ENCODE results near the gene IL4I1.

The IL4I1 gene

GRCh38 chr19:49861541-49862378 lies 34.9 kb downstream of the IL4I1 start:
- DNase-seq = no peak

DNA sequence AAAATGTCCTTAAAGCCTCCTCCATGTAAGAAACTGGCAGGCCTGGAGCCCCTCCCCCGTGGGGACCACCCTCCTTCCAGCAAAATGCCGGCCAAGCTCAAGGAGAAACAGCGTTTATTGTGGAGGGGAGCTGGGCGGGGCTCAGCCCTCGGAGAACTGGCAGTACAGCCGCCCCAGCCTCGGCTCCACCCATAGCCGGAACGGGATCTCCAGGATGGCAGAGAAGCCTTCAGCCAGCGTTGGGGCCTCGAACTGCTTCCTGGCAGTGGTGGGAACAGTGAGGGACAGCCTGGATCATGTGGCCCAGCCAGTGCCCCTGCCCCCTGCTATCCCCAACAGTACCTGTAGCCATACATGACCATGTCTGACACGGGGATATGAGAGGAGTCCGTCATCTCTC lies 35.6 kb downstream of the IL4I1 start:
- no peak for DNase-seq

DNA sequence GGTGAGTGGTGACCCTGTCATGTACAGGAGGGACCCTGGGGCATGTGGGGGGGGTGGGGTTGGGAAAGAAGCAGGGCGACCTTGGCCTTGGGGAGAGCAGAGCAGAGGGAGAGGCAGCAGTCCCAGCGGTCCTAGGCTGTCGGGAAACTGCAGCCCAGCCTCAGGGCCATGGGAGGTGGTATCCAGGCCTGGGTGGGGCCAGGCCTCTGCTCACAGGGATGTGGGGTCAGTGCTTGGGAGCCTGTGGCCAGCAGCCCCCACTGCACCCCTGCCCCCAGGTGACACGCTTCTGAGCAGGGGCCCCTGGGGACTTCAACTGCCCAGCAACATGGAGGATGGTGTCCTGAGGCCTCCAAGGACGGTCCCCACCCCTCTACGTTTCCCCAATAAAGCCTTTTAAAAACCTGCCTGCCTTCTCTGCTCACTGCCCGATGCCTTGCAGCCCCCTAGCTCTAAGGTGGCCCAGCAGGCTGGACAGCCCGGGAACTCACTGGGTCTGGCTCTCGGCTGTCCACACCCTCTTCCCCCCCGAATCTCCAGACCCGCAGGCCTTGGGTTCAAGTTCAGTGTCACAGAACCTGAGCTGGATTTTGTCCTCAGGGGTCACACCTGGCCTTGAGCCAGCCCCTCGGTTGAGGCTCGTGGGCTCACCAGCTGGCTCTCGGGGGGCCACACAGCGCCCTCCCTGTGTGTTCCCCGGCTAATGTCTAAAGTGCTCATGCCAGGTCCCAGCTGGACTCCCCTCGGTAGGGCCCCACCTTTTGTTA lies 36.2 kb downstream of the IL4I1 start:
- no peak for DNase-seq

DNA sequence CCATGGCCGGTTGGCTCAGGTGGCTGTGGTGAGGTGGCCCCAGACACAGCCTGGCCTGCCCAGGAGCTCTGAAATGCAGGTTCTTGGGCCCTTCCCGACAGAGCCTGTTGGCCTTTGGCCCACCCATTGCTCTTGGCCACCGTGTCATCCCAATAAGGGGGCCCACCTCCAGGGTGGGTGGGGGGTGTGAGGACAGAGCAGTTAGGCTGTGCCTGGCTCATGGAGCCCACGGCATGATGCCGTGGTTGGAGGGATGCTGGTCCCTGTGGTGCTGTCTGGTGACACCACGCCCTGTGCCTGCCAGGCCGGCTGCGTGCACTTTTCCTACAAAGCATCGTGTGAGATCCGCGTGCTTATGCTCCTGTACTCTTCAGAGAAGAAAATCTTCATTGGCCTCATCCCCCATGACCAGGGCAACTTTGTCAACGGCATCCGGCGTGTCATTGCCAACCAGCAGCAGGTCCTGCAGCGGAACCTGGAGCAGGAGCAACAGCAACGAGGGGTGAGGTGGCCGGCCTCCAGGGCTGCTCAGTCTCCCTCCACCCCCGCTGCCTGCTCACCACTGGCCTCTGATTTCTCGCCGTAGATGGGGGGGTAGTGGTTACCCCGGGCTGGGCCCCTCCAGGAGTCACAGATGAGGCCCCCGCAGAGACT lies 36.9 kb downstream of the IL4I1 start:
- no peak for DNase-seq

DNA sequence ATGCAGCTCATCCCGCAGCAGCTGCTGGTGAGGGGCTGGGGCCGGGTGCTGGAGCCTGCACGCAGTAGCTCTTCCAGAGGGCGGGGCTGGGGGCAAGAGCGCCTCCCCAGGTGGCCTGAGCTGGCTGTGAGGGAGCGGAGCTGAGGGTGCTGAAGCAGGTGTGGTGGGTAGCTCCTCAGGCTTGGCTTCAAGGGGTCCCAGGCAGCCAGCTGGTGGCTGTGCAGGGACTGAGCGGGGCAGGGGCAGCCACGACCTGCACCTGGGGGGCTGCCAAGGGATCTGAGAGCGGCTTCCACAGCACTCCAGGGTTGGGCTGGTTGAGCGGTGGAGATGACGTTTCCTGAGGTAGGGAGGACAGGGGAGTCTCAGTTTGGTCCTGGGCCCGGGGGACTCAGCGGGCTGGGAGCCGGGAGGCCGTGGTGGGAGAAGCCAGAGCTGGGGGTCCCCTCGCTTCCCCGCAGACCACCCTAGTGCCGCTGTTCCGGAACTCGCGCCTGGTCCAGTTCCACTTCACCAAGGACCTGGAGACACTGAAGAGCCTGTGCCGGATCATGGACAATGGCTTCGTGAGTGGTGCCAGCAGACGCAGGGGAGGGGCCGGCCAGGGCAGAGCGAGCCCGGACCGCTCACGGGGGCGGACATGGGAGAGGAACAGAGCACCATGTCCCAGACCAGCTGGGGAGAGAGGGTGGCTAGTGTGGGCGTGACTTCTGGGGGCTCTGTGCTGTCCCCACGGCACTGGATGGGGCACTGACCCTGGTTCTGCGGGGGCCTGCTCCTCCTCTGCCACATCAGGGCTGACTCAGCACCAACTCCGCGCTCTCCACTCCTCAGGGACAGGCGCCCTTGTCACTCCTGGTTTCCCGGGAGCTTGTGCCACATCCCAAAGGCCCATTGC lies 38.4 kb downstream of the IL4I1 start:
- no peak for DNase-seq

- DNase-seq = no peak
These were observed 38.9 kb downstream of the IL4I1 start for GRCh38 chr19:49857838-49858087.

- DNase-seq = no peak
These were observed 39.4 kb downstream of the IL4I1 start for GRCh38 chr19:49857061-49857837.

- no peak for DNase-seq
These were observed 40.1 kb downstream of the IL4I1 start for GRCh38 chr19:49856574-49857021.

DNA sequence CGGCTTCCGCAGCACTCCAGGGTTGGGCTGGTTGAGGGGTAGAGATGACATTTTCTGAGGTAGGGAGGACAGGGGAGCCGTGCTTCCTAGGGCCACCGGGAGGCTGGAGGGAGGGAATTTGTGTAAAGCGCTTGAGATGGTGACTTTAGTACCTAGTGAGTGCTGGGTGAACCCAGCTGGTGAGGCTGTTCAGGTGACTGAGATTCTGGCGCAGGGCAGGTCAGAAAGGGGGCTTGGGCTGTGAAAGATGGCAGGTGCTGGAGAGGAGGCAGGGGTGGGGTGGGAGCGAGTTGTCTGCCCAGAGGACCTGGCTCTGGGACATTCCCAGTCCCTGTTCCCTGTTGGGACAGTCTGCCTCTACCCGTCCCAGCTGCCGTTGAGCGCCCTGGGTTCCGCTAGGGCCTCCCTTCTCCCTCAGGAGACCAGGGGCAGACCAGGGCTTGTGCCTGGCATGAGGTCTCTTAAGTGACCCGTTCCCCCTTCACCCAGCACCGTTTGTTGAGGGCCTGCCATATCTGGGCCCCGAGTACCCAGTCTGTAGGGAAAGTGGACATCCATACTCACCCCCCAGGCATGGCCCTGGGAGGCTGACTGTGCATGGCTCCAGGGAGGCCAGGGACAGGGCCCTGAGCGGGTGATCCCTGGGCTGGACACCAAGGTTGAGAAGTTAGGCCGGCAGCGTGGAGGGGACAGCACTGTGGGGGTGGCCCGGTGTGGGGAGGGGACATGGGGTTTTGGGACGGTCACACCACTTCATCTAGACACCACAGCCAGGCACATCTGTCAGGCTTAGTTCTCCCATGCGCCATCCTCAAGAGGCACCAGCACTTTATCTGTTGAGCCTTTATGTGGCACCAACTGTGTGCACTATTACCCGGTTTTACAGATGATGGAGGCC lies 40.8 kb downstream of the IL4I1 start:
- no peak for DNase-seq

GRCh38 chr19:49855277-49855675 lies 41.4 kb downstream of the IL4I1 start:
- no peak for DNase-seq

GRCh38 chr19:49854378-49855263 lies 42.1 kb downstream of the IL4I1 start:
- no peak for DNase-seq

DNA sequence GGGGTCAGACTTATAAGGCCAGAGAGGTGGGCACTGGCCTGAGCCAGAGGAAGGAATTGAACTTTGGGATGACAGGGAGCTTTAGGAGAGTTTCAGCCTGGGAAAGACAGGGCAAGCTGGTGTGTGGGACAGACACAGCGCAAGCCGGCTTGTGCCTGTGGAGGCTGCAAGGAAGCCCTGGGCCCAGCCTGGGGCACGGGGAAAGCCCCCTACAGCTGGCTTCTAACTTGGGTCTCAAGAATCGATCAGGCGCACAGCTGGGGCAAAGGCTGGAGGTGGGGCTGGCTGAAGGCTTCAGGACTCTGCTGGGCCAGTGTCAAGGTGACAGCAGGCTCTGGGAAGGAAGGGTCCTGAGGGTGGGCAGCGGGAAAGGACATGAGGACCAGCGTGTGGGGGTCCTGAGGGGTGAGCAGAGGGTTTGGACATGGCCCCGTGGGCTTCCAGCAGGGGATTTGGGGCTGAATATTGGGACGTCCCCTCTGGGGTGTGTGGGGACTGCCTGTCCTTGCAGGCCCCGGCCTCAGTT lies 42.8 kb downstream of the IL4I1 start:
- DNase-seq = no peak

DNA sequence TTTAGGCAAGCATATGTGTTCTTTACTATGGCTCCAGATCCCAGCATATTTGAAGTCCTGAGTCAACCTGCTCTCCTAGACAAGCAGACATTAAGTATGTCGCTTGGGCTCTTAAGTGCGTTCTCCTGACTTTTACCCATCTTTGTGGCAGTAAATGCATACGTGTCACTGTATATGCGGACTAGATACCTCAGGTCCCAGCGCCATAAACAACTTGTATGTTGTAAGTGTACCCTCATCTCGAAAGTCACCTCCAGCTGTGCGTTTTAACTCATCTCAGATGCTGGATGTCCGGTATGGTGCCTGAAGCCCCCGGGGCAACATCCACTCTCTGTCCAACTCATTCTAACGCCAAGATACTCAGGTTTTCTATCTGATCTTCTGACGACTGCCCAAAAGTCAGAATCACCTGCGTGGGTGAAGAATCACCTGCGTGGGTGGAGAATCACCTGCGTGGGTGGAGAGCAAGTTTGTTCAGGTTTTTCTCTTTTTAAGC lies 44.0 kb downstream of the IL4I1 start:
- no peak for DNase-seq

- peak in 1 of 2 experiments; percentile 43 for DNase-seq
These were observed 45.0 kb downstream of the IL4I1 start for GRCh38 chr19:49851456-49852259.

GRCh38 chr19:49850487-49851342 lies 46.0 kb downstream of the IL4I1 start, which contains the start of gene PTOV1:
Gene PTOV1 (plus strand): TSS chr19:49851159.
- DNase-seq = peak; percentile 88 to 91

- no peak for DNase-seq
These were observed 46.5 kb downstream of the IL4I1 start for GRCh38 chr19:49850221-49850486.

DNA sequence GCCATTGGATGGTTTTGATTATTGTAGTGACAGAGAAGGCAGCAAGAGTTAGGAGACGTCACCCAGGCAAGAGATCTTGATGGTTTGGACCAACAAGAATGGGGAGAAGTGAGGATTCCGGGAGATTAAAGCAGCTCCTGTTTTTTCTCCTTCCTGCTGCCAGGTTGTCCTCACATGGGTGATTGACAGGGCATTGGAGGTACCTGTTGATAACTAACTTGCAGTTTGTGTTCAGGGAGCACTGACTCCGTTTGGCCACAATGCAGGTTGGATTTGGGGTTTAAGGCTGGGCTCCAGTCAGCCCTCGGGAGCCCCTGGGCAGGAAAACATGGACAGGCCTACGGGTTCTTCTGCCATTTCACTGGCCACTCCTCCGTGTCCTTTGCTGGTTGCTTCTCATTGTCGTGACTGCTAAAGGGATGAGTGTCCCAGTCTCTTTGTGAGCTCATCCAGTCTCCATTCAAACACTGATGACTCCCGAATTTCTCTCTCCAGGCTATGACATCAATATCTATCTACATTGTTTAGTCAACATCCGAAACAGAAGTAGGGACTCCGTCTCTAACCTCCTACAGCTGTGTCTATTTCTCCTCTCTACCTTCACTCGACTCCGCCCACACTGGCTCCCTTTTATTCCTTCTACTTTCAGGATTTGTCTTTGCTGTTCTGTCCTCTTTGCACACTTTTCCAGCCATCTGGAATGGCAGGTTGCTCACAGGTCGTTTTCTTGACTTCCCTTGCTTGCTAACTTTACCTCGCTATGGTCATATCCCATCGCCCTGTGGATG lies 47.1 kb downstream of the IL4I1 start:
- no peak for DNase-seq

All from activated CD4-positive, alpha-beta T cell treated with anti-CD3 and anti-CD28 coated beads, Interleukin-2, amount 50 U/mL, for 48 hours (primary cell).